WTC11 (cell line): ENCODE measurements around the gene GAL. TPM values are rescaled to one million over a fixed set of nuclear protein-coding genes. Genes with fewer than 3 reads are reported as not detected.

Experiments used
- ATAC-seq: fragments of 200-7000 bp; cut with Tn5 transposase; 2 replicates; pipeline ENCODE4 v1.10.0; 2021; ENCODE audit warnings: mild to moderate bottlenecking, moderate library complexity
- CTCF ChIA-PET: fragments of 300-600 bp; sonication (Branson Sonifier 250); formaldehyde crosslinking; loops from one replicate; lab custom pipeline; 2021; ENCODE audit warnings: antibody characterized with exemption; lab: Charles Lee
- POLR2A ChIA-PET: fragments of 350-600 bp; sonication (Branson Sonifier 250); formaldehyde crosslinking; loops from one replicate; lab custom pipeline; 2021; ENCODE audit warnings: antibody characterized with exemption; lab: Charles Lee
- DNase-seq: peaks from one replicate; pipeline ENCODE4 v3.0.0; 2021; ENCODE audit warnings: low spot score
- H3K27ac Mint-ChIP-seq: 2 replicates; pipeline ENCODE4 v1.8.0; 2021; ENCODE audit warnings: mixed read lengths
- H3K27me3 Mint-ChIP-seq: 2 replicates; pipeline ENCODE4 v1.8.0; 2021; ENCODE audit warnings: low read depth, mild to moderate bottlenecking, moderate library complexity, mixed read lengths
- H3K36me3 Mint-ChIP-seq: 2 replicates; pipeline ENCODE4 v1.8.0; 2021; ENCODE audit warnings: mixed read lengths
- H3K4me1 Mint-ChIP-seq: 2 replicates; pipeline ENCODE4 v1.8.0; 2022; ENCODE audit warnings: mixed read lengths
- H3K4me3 Mint-ChIP-seq: 2 replicates; pipeline ENCODE4 v1.8.0; 2021; ENCODE audit warnings: mild to moderate bottlenecking, moderate library complexity, mixed read lengths
- H3K9me3 Mint-ChIP-seq: 2 replicates; pipeline ENCODE4 v1.8.0; 2021; ENCODE audit warnings: mixed read lengths
- JAZF1 ChIP-seq: fragments of 250-450 bp; sonication (Bioruptor Pico); IDR thresholded peaks from 2 replicates; pipeline ENCODE4 v1.9.0; 2021; ENCODE audit warnings: moderate library complexity, mild to moderate bottlenecking, inconsistent platforms
- JUN ChIP-seq: sonication (generic); formaldehyde crosslinking; IDR thresholded peaks from 2 replicates; pipeline ENCODE4 v1.8.0; 2023; ENCODE audit warnings: mild to moderate bottlenecking, missing genetic modification reagents
- MXD4 ChIP-seq: fragments of 250-450 bp; sonication (Bioruptor Pico); IDR thresholded peaks from 2 replicates; pipeline ENCODE4 v1.8.0; 2021; ENCODE audit warnings: mild to moderate bottlenecking, moderate library complexity, borderline replicate concordance
- MYBL2 ChIP-seq: sonication (generic); formaldehyde crosslinking; IDR thresholded peaks from 2 replicates; pipeline ENCODE4 v1.8.1; 2023; ENCODE audit warnings: mild to moderate bottlenecking, moderate library complexity, missing genetic modification reagents
- NFYB ChIP-seq: sonication (generic); formaldehyde crosslinking; conservative IDR thresholded peaks from 2 replicates; pipeline ENCODE4 v1.8.0; 2022; ENCODE audit warnings: low read depth, missing genetic modification reagents
- NR3C1 ChIP-seq: sonication (generic); formaldehyde crosslinking; conservative IDR thresholded peaks from 2 replicates; pipeline ENCODE4 v1.8.1; 2023; ENCODE audit warnings: low read depth, mild to moderate bottlenecking, missing genetic modification reagents
- OVOL2 ChIP-seq: fragments of 250-450 bp; sonication (Bioruptor Pico); IDR thresholded peaks from 2 replicates; pipeline ENCODE4 v1.9.0; 2021; ENCODE audit warnings: mild to moderate bottlenecking, borderline replicate concordance
- RELA ChIP-seq: sonication (generic); formaldehyde crosslinking; IDR thresholded peaks from 2 replicates; pipeline ENCODE4 v1.8.1; 2022; ENCODE audit warnings: missing genetic modification reagents, mild to moderate bottlenecking, borderline replicate concordance
- STAT6 ChIP-seq: sonication (generic); formaldehyde crosslinking; conservative IDR thresholded peaks from 2 replicates; pipeline ENCODE4 v1.8.1; 2023; ENCODE audit warnings: mild to moderate bottlenecking, low read depth, missing genetic modification reagents, moderate library complexity
- TEAD1 ChIP-seq: sonication (generic); formaldehyde crosslinking; IDR thresholded peaks from 2 replicates; pipeline ENCODE4 v1.8.0; 2022; ENCODE audit warnings: mild to moderate bottlenecking, missing genetic modification reagents
- ZBTB21 ChIP-seq: sonication (generic); formaldehyde crosslinking; IDR thresholded peaks from 2 replicates; pipeline ENCODE4 v1.8.1; 2023; ENCODE audit warnings: mild to moderate bottlenecking, missing genetic modification reagents, borderline replicate concordance
- ZNF138 ChIP-seq: sonication (generic); formaldehyde crosslinking; conservative IDR thresholded peaks from 2 replicates; pipeline ENCODE4 v1.8.1; 2022; ENCODE audit warnings: mild to moderate bottlenecking, moderate library complexity, missing genetic modification reagents
- ZNF317 ChIP-seq: sonication (generic); formaldehyde crosslinking; IDR thresholded peaks from 2 replicates; pipeline ENCODE4 v1.8.1; 2023; ENCODE audit warnings: low read depth, mild to moderate bottlenecking, moderate library complexity, missing genetic modification reagents, borderline replicate concordance
- ZNF416 ChIP-seq: fragments of 250-450 bp; sonication (Bioruptor Pico); IDR thresholded peaks from 2 replicates; pipeline ENCODE4 v1.9.0; 2021; ENCODE audit warnings: mild to moderate bottlenecking, inconsistent platforms
- ZNF671 ChIP-seq: fragments of 250-450 bp; sonication (Bioruptor Pico); IDR thresholded peaks from 2 replicates; pipeline ENCODE4 v1.8.0; 2021; ENCODE audit warnings: mild to moderate bottlenecking
- total RNA-seq: library from RNA; stranded (reverse); gene quantifications from 3 replicates; pipeline ENCODE4 v1.2.3, GENCODE V29; 2021
- TF ChIP-seq, protein P1 (sequence below): sonication (generic); formaldehyde crosslinking; IDR thresholded peaks from 2 replicates; pipeline ENCODE4 v1.8.0; 2022; ENCODE audit warnings: mild to moderate bottlenecking, missing genetic modification reagents
- TF ChIP-seq, protein P2 (sequence below): sonication (generic); formaldehyde crosslinking; IDR thresholded peaks from 2 replicates; pipeline ENCODE4 v1.8.1; 2023; ENCODE audit warnings: mild to moderate bottlenecking, missing genetic modification reagents
- TF ChIP-seq, protein P3 (sequence below): sonication (generic); formaldehyde crosslinking; IDR thresholded peaks from 2 replicates; pipeline ENCODE4 v1.8.0; 2022; ENCODE audit warnings: mild to moderate bottlenecking, missing genetic modification reagents
- TF ChIP-seq, protein P4 (sequence below): sonication (generic); formaldehyde crosslinking; conservative IDR thresholded peaks from 2 replicates; pipeline ENCODE4 v1.8.1; 2022; ENCODE audit warnings: mild to moderate bottlenecking, missing genetic modification reagents
- TF ChIP-seq, protein P5 (sequence below): sonication (generic); formaldehyde crosslinking; IDR thresholded peaks from 2 replicates; pipeline ENCODE4 v1.8.1; 2022; ENCODE audit warnings: low read depth, missing genetic modification reagents, borderline replicate concordance

GAL gene
- total RNA-seq, 1 experiment from 2014 or later = 102 TPM

DNA sequence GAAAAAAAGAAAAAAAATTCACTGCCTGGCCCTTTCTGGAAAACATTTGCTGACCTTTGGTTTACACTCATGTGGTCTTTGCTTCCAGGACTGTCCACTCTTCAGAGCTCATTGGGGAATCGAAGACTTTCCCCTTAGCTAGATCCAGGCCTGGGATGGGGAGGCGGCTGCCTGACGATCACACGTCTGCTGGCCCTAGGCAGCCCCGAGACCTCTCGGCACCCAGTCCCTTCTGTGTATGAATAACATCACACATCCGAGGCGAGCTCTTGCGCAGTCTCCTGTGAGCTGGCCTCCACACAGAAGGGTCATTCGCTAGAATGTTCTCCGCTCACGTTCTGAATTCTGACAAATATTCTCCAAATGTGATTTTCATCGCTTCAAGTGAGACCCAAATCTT lies 25.7 kb upstream of the GAL start:
- Mint-ChIP-seq H3K4me1 (peaks cover 6% of the 10 kb centered on the region; the same call in 1 of the 2 replicates), H3K36me3 (peaks cover 21% of the 10 kb centered on the region), H3K4me3 (no peak overlapping the region), H3K9me3 (peaks cover 29% of the 10 kb centered on the region), H3K27ac (no peak overlapping the region), H3K27me3 (peaks cover 3% of the 10 kb centered on the region; the same call in 1 of the 2 replicates)
- ChIA-PET POLR2A (interaction anchor here (1.1 kb wide), 1 partner anchor 17 kb away, joined by 3 read pairs; no protein-coding TSS in a partner anchor), CTCF (interaction anchor here (0.5 kb wide), 1 partner anchor 14 kb away, joined by 4 read pairs; no protein-coding TSS in a partner anchor)
- TF ChIP-seq STAT6 = no peak
- TF ChIP-seq, protein P1, sequence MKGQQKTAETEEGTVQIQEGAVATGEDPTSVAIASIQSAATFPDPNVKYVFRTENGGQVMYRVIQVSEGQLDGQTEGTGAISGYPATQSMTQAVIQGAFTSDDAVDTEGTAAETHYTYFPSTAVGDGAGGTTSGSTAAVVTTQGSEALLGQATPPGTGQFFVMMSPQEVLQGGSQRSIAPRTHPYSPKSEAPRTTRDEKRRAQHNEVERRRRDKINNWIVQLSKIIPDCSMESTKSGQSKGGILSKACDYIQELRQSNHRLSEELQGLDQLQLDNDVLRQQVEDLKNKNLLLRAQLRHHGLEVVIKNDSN = no peak
- TF ChIP-seq ZNF138 = no peak
- no peak for TF ChIP-seq OVOL2 (CRISPR knock-in tag)
- no peak for TF ChIP-seq RELA (CRISPR knock-in tag)
- no peak for TF ChIP-seq MXD4 (CRISPR knock-in tag)
- TF ChIP-seq NR3C1 (CRISPR knock-in tag) = no peak
- TF ChIP-seq JUN = no peak
- TF ChIP-seq MYBL2 = no peak
- ATAC-seq = no peak
- DNase-seq = no peak

DNA sequence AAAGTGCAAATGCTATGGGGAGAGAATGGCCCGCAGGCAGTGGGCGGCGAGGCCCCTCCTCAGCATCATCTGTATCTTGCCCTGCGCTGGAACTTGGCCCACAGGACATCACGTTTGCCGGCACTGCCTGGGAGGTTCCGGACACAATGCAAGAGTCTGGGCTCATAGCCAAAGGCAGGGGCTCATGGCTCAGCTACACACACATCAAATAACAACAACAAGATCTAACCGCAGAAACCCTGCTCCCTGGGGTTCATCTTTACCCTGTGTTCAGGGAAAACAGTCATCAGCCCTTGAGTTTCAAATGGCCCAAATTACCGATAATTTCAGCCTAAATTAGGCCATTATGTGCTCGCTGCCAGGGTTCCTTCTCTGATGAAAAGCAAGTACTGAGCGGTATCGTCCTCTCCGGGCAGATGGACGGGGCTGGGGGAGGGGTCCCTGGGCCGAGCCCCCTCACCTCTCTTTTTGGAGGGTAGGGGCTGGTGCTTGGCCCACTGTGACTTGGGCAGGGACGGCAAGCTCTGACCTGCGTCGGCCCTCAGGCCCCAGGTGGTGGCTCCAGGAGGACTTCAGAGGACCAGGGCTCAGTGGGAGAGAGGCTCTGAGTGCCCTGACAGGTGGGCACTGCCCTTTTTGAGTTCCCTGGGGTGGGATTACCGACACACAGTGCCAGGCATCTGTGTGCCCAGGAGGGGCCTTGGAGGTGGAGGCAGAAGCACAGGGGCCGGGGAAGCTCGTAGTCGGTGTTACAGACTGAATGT lies 25.0 kb upstream of the GAL start:
- H3K4me1 Mint-ChIP-seq = peaks cover 6% of the 10 kb centered on the region; the same call in 1 of the 2 replicates
- POLR2A ChIA-PET = interaction anchor here (1.1 kb wide), 1 partner anchor 16 kb away, joined by 3 read pairs; no protein-coding TSS in a partner anchor
- peaks cover 3% of the 10 kb centered on the region; the same call in 1 of the 2 replicates for H3K27me3 Mint-ChIP-seq
- no peak overlapping the region for H3K27ac Mint-ChIP-seq
- TF ChIP-seq, protein P2, sequence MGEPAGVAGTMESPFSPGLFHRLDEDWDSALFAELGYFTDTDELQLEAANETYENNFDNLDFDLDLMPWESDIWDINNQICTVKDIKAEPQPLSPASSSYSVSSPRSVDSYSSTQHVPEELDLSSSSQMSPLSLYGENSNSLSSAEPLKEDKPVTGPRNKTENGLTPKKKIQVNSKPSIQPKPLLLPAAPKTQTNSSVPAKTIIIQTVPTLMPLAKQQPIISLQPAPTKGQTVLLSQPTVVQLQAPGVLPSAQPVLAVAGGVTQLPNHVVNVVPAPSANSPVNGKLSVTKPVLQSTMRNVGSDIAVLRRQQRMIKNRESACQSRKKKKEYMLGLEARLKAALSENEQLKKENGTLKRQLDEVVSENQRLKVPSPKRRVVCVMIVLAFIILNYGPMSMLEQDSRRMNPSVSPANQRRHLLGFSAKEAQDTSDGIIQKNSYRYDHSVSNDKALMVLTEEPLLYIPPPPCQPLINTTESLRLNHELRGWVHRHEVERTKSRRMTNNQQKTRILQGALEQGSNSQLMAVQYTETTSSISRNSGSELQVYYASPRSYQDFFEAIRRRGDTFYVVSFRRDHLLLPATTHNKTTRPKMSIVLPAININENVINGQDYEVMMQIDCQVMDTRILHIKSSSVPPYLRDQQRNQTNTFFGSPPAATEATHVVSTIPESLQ = no peak
- no peak for TF ChIP-seq ZNF416 (CRISPR knock-in tag)
- ATAC-seq (no peak), DNase-seq (no peak)
- H3K4me3 Mint-ChIP-seq = no peak overlapping the region
- H3K9me3 Mint-ChIP-seq = peaks cover 29% of the 10 kb centered on the region
- CTCF ChIA-PET = interaction anchor here (0.5 kb wide), 1 partner anchor 13 kb away, joined by 4 read pairs; no protein-coding TSS in a partner anchor
- peaks cover 21% of the 10 kb centered on the region for H3K36me3 Mint-ChIP-seq

DNA sequence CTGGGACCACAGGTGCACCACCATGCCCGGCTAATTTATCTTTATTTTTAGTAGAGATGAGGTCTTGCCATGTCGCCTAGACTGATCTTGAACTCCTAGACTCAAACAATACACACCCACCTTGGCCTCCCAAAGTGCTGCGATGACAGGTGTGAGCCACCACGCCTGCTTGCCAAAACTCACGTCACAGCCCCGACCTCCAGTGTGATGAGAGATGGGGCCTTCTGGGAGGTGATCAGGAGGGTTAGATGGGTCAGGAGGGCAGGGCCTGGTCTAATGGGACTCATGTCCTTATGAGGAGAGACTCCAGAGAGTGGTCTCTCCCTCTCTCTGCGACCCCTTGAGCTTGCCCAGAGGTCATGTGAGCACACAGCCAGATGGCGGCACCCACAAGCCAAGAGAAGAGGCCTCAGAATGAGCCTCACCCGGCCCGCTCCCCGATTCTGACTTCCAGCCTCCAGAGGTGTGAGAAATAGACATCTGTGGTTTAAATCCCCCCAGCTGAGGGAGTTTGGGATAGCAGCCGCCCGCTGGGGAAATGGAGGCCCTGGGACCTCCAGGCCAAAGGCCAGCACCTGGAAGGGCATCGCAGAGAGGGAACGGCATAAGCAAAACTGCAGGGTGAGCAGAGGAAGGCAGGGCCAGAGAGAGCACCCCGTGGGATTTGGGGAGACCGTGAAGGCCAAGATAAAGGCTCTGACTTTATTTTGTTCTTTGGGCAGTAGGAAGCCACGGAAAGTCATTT lies 24.1 kb upstream of the GAL start:
- ChIA-PET CTCF (no interaction called here), POLR2A (no interaction called here)
- Mint-ChIP-seq H3K4me3 (no peak overlapping the region), H3K9me3 (peaks cover 25% of the 10 kb centered on the region), H3K4me1 (peaks cover 6% of the 10 kb centered on the region; the same call in 1 of the 2 replicates), H3K27ac (no peak overlapping the region), H3K36me3 (peaks cover 18% of the 10 kb centered on the region), H3K27me3 (peaks cover 3% of the 10 kb centered on the region; the same call in 1 of the 2 replicates)
- ATAC-seq = no peak
- DNase-seq = no peak
- TF ChIP-seq, protein P3, sequence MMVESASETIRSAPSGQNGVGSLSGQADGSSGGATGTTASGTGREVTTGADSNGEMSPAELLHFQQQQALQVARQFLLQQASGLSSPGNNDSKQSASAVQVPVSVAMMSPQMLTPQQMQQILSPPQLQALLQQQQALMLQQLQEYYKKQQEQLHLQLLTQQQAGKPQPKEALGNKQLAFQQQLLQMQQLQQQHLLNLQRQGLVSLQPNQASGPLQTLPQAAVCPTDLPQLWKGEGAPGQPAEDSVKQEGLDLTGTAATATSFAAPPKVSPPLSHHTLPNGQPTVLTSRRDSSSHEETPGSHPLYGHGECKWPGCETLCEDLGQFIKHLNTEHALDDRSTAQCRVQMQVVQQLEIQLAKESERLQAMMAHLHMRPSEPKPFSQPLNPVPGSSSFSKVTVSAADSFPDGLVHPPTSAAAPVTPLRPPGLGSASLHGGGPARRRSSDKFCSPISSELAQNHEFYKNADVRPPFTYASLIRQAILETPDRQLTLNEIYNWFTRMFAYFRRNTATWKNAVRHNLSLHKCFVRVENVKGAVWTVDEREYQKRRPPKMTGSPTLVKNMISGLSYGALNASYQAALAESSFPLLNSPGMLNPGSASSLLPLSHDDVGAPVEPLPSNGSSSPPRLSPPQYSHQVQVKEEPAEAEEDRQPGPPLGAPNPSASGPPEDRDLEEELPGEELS (CRISPR knock-in tag) = no peak
- TF ChIP-seq TEAD1 (CRISPR knock-in tag) (no peak), ZBTB21 (CRISPR knock-in tag) (no peak), ZNF317 (CRISPR knock-in tag) (no peak), NFYB (CRISPR knock-in tag) (no peak), ZNF416 (CRISPR knock-in tag) (no peak), ZNF671 (CRISPR knock-in tag) (no peak), MYBL2 (no peak), JAZF1 (CRISPR knock-in tag) (no peak)
- TF ChIP-seq, protein P4, sequence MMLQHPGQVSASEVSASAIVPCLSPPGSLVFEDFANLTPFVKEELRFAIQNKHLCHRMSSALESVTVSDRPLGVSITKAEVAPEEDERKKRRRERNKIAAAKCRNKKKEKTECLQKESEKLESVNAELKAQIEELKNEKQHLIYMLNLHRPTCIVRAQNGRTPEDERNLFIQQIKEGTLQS (CRISPR knock-in tag) = no peak
- TF ChIP-seq, protein P5, sequence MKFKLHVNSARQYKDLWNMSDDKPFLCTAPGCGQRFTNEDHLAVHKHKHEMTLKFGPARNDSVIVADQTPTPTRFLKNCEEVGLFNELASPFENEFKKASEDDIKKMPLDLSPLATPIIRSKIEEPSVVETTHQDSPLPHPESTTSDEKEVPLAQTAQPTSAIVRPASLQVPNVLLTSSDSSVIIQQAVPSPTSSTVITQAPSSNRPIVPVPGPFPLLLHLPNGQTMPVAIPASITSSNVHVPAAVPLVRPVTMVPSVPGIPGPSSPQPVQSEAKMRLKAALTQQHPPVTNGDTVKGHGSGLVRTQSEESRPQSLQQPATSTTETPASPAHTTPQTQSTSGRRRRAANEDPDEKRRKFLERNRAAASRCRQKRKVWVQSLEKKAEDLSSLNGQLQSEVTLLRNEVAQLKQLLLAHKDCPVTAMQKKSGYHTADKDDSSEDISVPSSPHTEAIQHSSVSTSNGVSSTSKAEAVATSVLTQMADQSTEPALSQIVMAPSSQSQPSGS = no peak
